IMR-90 (cell line): ENCODE results near the gene IFFO2. TPM values are rescaled to one million over a fixed set of nuclear protein-coding genes. Genes with fewer than 3 reads are reported as not detected.

Source experiments
- ATAC-seq: fragments of 200-7000 bp; cut with Tn5 transposase; 2 replicates; pipeline ENCODE4 v1.9.1; 2020; ENCODE audit warnings: low read depth, mild to moderate bottlenecking, moderate library complexity
- BruUV-seq: library from RNA; stranded (reverse); fragments of 400-500 nt; replicated peaks from 2 replicates; lab custom pipeline; 2021; lab: Mats Ljungman, UMichigan
- CTCF ChIA-PET: fragments of 300-600 bp; formaldehyde crosslinking; extraction: SDS; loops from one replicate; lab custom pipeline; 2021; ENCODE audit warnings: antibody characterized with exemption; lab: Yijun Ruan, JAX
- POLR2A ChIA-PET: fragments of 300-600 bp; sonication (Branson Sonifier 250); formaldehyde crosslinking; loops from one replicate; lab custom pipeline; 2022; ENCODE audit warnings: antibody characterized with exemption; ENCODE audit not compliant: unreplicated experiment; lab: Charles Lee
- DNase-seq: peaks from one replicate; pipeline ENCODE4 v3.0.0; 2013
- H2AFZ ChIP-seq: replicated peaks from 2 replicates; pipeline ENCODE3; 2013; ENCODE audit warnings: low read length, mild to moderate bottlenecking; ENCODE audit not compliant: poor library complexity
- H2AK5ac ChIP-seq: 2 replicates; pipeline ENCODE4 v1.6.1; 2013; ENCODE audit warnings: low read depth, low read length, inconsistent platforms
- H2AK9ac ChIP-seq: replicated peaks from 2 replicates; pipeline ENCODE3; 2013; ENCODE audit warnings: mild to moderate bottlenecking, low read depth, low read length, moderate library complexity; ENCODE audit not compliant: poor library complexity
- H2BK120ac ChIP-seq: 2 replicates; pipeline ENCODE4 v1.6.1; 2013; ENCODE audit warnings: low read depth, low read length, inconsistent platforms
- H2BK15ac ChIP-seq: 3 replicates; pipeline ENCODE4 v1.6.1; 2013; ENCODE audit warnings: low read depth, low read length, inconsistent platforms
- H2BK20ac ChIP-seq: 2 replicates; pipeline ENCODE4 v1.6.1; 2013; ENCODE audit warnings: low read depth, mild to moderate bottlenecking, inconsistent platforms, low read length, moderate library complexity
- H2BK5ac ChIP-seq: 2 replicates; pipeline ENCODE4 v1.6.1; 2013; ENCODE audit warnings: mild to moderate bottlenecking, low read depth, low read length, inconsistent platforms; ENCODE audit not compliant: poor library complexity, severe bottlenecking
- H3K14ac ChIP-seq: replicated peaks from 2 replicates; pipeline ENCODE4 v1.6.1; 2013; ENCODE audit warnings: low read depth, low read length, inconsistent platforms
- H3K18ac ChIP-seq: 2 replicates; pipeline ENCODE4 v1.6.1; 2013; ENCODE audit warnings: low read depth, low read length, control low read depth
- H3K23ac ChIP-seq: 2 replicates; pipeline ENCODE4 v1.6.1; 2013; ENCODE audit warnings: low read depth, low read length, inconsistent platforms
- H3K27ac ChIP-seq: 2 replicates; pipeline ENCODE4 v1.5.1; 2013; ENCODE audit warnings: mild to moderate bottlenecking, control low read depth, low read length; ENCODE audit not compliant: insufficient read depth
- H3K27me3 ChIP-seq: 2 replicates; pipeline ENCODE4 v1.6.1; 2013; ENCODE audit warnings: low read length; ENCODE audit not compliant: control insufficient read depth, insufficient read depth
- H3K36me3 ChIP-seq: 2 replicates; pipeline ENCODE4 v1.6.1; 2013; ENCODE audit warnings: low read length, mixed read lengths; ENCODE audit not compliant: control insufficient read depth, insufficient read depth
- H3K4ac ChIP-seq: 2 replicates; pipeline ENCODE4 v1.6.1; 2013; ENCODE audit warnings: low read depth, low read length, inconsistent platforms
- H3K4me1 ChIP-seq: 2 replicates; pipeline ENCODE4 v1.6.1; 2013; ENCODE audit warnings: low read length, mixed read lengths; ENCODE audit not compliant: control insufficient read depth, insufficient read depth
- H3K4me2 ChIP-seq: 2 replicates; pipeline ENCODE4 v1.6.1; 2013; ENCODE audit warnings: low read depth, mild to moderate bottlenecking, control low read depth, low read length, moderate library complexity
- H3K4me3 ChIP-seq: 2 replicates; pipeline ENCODE4 v1.5.1; 2013; ENCODE audit warnings: low read depth, mild to moderate bottlenecking, control low read depth, low read length, moderate library complexity; ENCODE audit not compliant: insufficient read depth
- H3K56ac ChIP-seq: 2 replicates; pipeline ENCODE4 v1.6.1; 2013; ENCODE audit warnings: low read length, inconsistent platforms; ENCODE audit not compliant: insufficient read depth; ENCODE audit errors: extremely low read depth
- H3K79me1 ChIP-seq, 2 experiments: 2 replicates each; pipeline ENCODE4 v1.6.1; 2013; ENCODE audit warnings: low read length in 2 of 2, inconsistent platforms in 1 of 2, low read depth in 1 of 2
- H3K9ac ChIP-seq: 2 replicates; pipeline ENCODE4 v1.6.1; 2013; ENCODE audit warnings: low read depth, low read length, control low read depth
- H3K9me1 ChIP-seq: 2 replicates; pipeline ENCODE4 v1.6.1; 2013; ENCODE audit warnings: low read length, inconsistent platforms; ENCODE audit not compliant: insufficient read depth
- H3K9me3 ChIP-seq: 2 replicates; pipeline ENCODE4 v1.6.1; 2013; ENCODE audit warnings: low read length; ENCODE audit not compliant: control insufficient read depth, insufficient read depth
- H4K20me1 ChIP-seq: 2 replicates; pipeline ENCODE4 v1.6.1; 2013; ENCODE audit warnings: low read length, inconsistent platforms; ENCODE audit not compliant: insufficient read depth
- H4K5ac ChIP-seq: 2 replicates; pipeline ENCODE4 v1.6.1; 2013; ENCODE audit warnings: mild to moderate bottlenecking, low read depth, low read length, control low read depth
- H4K8ac ChIP-seq, 2 experiments: 2 replicates each; pipeline ENCODE4 v1.6.1; 2013; ENCODE audit warnings: low read depth in 2 of 2, low read length in 2 of 2, control low read depth in 1 of 2, inconsistent platforms in 1 of 2
- H4K91ac ChIP-seq: 2 replicates; pipeline ENCODE4 v1.6.1; 2013; ENCODE audit warnings: low read depth, low read length, inconsistent platforms; ENCODE audit not compliant: insufficient read depth
- BHLHE40 ChIP-seq: fragments of 150-350 bp; IDR thresholded peaks from 2 replicates; pipeline ENCODE4 v1.6.1; 2016; ENCODE audit warnings: mild to moderate bottlenecking, low read depth, low read length
- MAZ ChIP-seq: IDR thresholded peaks from 2 replicates; pipeline ENCODE4 v1.6.1; 2012; ENCODE audit warnings: low read depth, mild to moderate bottlenecking, low read length, improper control_type of control experiment, moderate library complexity, borderline replicate concordance
- MXI1 ChIP-seq: IDR thresholded peaks from 2 replicates; pipeline ENCODE4 v1.6.1; 2012; ENCODE audit warnings: low read depth, mild to moderate bottlenecking, low read length, moderate library complexity, borderline replicate concordance
- WGBS, 2 experiments: methylation state at CpG; one replicate each; pipeline versions ENCODE4 v1.1.5 to v1.1.7; 2013; ENCODE audit warnings: missing lambda C conversion rate in 2 of 2; ENCODE audit not compliant: insufficient read length in 1 of 2; ENCODE audit errors: extremely low coverage in 2 of 2; 5-methylcytosine and 5-hydroxymethylcytosine counted together
- dilution Hi-C: fragments of 300-500 bp; cut with HindIII; formaldehyde crosslinking; loops from one replicate; pipeline ENCODE4 v1.14.3; 2018; ENCODE audit warnings: low sequenced_read_pairs; ENCODE audit not compliant: unreplicated experiment
- in situ Hi-C: fragments of 300-500 bp; cut with MboI; formaldehyde crosslinking; loops from 3 replicates; pipeline ENCODE4 v1.14.3; 2019; ENCODE audit warnings: low sequenced_read_pairs, inconsistent platforms, mixed read lengths
- intact Hi-C: fragments of 100-400 bp; cut with micrococcal nuclease; formaldehyde crosslinking; loops from 2 replicates; pipeline ENCODE4 v1.10.0; 2022
- polyA plus RNA-seq, 3 experiments: library from polyadenylated mRNA; depleted of rRNA; stranded (reverse); fragments of >200 nt; gene quantifications; 2 replicates each; pipeline ENCODE4 v1.2.3, GENCODE V29; 2012; ENCODE audit warnings: low replicate concordance in 1 of 3
- total RNA-seq: library from RNA; depleted of rRNA; stranded (reverse); fragments of >200 nt; gene quantifications from 2 replicates; pipeline ENCODE4 v1.2.3, GENCODE V29; 2012

IFFO2 gene
- total and polyA plus RNA-seq, 2 of the 4 experiments (the other 2 are of a cell fraction): 14.5 to 18.2 TPM

DNA sequence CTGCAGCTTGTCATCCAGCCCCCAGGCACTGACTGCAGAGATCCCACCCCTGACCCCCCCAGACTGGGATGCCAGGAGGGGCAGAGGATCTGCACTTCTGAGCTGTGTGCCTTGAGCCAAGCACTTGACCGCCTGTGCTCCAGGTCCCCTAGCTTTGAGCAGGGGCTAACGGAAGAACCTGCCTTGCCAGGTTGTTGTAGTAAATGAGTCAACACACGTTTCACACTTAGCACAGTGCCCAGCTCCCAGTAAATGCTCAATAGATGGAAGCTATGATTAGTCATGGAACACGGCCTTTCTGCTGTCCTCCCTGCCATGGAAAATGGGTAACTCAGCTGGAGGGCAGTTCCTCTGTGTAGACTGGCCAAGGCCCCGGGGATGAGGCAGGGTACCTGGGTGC is 24.1 kb downstream of the IFFO2 start:
- Histone ChIP-seq H2AK9ac (no peak overlapping the region), H3K9me3 (no peaks in the 10 kb centered on the region), H3K4ac (peak overlapping the region; percentile 13; the same call in 1 of the 2 replicates), H4K5ac (no peak overlapping the region), H3K4me2 (peak overlapping the region; percentile 24; the same call in 1 of the 2 replicates), H2BK20ac (no peak overlapping the region), H3K23ac (0 out of 2 replicates have a peak overlapping the region, but pooled peaks have one; percentile 42), H3K9ac (no peak overlapping the region), H3K79me1 (peaks cover 25 to 84% of the 10 kb centered on the region in 2 experiments; a peak in 3 of 4 replicates), H2AFZ (no peak overlapping the region), H3K36me3 (no peaks in the 10 kb centered on the region), H3K27ac (no peak overlapping the region), H4K20me1 (peaks cover 36% of the 10 kb centered on the region; the same call in 1 of the 2 replicates), H3K9me1 (peaks cover 33% of the 10 kb centered on the region), H4K8ac (no peak overlapping the region), H3K56ac (no peak overlapping the region), H2BK15ac (no peak overlapping the region), H4K91ac (no peak overlapping the region), H3K4me1 (peaks cover 34% of the 10 kb centered on the region), H2AK5ac (no peak overlapping the region), H3K4me3 (no peak overlapping the region), H3K27me3 (no peaks in the 10 kb centered on the region), H2BK5ac (no peak overlapping the region), H2BK120ac (0 out of 2 replicates have a peak overlapping the region, but pooled peaks have one; percentile 1), H3K18ac (0 out of 2 replicates have a peak overlapping the region, but pooled peaks have one; percentile 21), H3K14ac (0 out of 2 replicates have a peak overlapping the region, but pooled peaks have one; percentile 26)
- BruUV-seq: no TSS peak
- DNase-seq (peak; percentile 52), ATAC-seq (no peak; the same call in 1 of the 2 replicates)
- in situ Hi-C loops: no loop called here
- POLR2A ChIA-PET: no interaction called here
- intact Hi-C loops: no loop called here
- dilution Hi-C loops: no loop called here
- CTCF ChIA-PET: no interaction called here
- no peak for TF ChIP-seq MXI1
- TF ChIP-seq BHLHE40: 0 out of 2 replicates have a peak, but pooled peaks have one; percentile 7
- no peak for TF ChIP-seq MAZ
- WGBS, 2 experiments: no CpG with 5 or more reads among the region's 5 CpGs
